Activated CD4-positive, alpha-beta T cell treated with anti-CD3 and anti-CD28 coated beads, Interleukin-2, amount 50 U/mL, for 48 hours (primary cell): ENCODE data around the gene SLC35C1.
"Not testable (repeated sequence)": the region's sequence is repeated elsewhere in the genome, so short reads cannot be mapped to it uniquely, and the experiment has no call there.

Experiments
- DNase-seq, 2 experiments: peaks; one replicate each; pipeline ENCODE4 v3.0.0-alpha.2; 2020

The SLC35C1 gene

DNA sequence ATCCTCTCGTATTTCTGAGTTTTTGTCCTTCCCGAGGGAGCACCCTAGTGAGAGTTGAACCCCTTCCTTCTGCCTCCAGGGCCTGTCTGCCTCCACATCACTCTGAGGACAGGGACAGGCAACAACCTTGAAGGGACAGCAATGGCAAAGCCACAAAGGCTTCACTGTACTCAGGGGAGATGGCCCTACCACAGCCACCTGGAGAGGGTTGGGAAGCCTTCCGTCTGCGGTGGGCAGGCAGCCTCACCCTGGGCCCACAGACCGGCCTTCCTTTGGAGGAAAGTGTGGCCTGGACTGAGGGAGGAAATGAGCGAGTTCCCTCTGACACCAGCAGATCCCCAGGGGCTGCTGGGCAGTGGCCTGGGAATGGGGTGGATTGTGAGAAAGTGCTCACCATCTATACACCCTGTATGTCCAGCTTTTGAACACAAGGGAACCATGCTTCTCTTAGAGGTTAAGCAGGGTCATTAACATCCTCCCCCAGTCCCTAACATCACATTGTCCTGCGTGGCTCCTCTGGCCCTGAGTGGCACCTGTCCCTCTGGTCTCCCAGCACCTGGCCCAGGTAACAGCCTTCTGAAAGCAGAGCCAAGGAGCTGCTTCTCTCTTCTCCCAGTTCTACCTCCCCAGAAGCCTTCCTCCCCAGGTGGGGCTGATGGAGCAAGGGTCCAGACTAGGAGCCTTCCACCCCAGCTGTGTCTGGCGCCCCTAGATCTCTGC is 6.8 kb downstream of the SLC35C1 start:
- DNase-seq, result no peak

DNA sequence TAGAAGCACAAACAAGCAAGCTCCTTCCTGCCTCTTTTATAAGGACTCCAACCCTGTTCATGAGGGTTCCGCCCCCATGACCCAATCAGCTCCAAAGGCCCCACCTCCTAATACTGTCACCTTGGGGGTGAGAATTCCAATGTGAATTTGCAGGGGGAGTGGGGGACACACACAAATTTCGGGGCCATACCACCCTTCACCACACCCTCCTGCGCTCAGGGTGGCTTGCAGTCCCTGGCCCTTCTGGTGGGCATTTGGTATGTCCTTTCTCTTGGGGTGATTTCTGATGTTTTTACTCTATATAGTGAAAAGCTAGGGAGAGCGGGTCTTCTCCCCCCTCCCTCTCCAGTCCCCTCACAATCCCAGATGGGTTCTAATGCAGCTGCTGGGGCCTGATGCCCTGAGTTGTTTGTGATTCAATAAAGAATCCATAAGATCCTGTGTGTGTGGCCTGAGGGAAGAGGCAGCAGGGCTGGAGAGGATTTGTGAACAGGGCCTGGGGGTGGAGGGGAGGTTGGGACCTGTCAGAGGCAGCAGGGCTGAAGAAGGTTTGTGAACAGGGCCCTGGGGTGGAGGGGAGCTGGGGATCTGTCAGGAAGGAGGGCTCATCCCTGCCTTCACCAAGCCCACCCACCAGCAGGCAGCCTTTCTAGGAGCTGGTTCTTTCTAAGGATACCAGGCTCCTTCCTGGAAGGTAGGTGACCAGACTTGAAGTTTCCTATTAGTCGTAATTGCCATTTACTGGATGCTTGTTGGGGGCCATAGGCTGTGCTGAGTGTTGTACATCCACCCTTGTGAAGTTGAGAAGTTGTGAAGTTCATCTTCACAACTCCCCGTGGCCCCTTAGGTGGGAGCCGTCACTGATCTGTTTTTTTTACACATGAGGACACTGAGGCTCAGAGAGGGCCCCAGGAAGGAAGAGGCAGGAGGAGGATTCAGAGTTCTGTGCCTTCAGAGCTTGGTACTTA is 7.9 kb downstream of the SLC35C1 start:
- DNase-seq, result no peak

DNA sequence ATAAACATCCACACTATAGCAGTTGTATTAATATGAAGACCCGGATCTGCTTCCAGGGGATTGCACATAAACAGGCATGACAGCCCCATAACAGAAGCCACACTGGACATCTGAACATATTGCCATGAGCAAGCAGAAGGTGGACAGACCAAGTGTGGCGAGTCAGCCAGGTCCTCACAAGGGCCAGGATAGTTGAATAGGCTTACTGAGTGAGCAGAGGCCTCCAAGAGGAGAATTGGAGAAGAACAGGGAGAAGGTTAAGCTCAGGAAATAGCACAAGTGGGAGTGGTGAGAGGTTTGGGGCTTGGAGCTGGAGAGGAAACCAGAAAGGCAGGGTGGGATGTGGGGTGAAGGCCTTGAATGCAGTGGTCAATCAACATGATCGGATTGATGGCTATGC is 10.8 kb downstream of the SLC35C1 start:
- no peak for DNase-seq

DNA sequence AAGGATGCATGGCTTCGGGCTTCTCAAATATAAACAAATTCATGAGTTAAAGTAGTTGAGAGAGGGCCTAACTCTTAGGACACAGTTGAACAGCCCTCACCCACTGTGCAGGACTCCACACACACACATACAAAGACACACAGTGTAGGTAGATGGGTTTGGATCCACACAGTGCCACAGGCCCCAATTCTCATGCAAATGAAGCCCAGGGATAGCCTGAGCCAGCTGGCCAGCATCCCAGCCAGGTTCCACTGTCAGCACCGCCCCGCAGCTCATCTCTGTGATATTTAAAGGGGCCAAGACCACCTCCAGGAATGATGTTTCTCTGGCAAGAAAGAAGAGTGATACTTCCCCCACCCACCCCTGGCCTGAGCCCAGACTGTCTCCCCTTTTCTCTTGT is 11.7 kb downstream of the SLC35C1 start:
- no peak for DNase-seq

DNA sequence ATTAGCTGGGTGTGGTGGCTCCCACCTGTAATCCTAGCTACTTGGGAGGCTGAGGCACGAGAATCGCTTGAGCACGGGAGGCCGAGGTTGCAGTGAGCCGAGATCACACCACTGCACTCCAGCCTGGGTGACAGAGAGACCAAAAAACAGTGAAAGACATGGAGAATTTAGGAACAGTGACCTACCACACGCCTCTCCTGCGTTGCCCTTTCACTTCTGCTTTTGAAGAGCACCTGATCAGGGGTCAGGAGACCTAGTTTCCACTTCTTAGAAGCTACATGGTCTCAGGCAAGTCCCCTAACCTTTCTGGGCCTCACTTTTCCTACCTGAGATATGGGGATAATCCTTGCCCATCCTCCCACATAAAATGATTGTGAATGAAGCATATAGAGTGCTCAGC is 12.2 kb downstream of the SLC35C1 start:
- DNase-seq, result no peak

DNA sequence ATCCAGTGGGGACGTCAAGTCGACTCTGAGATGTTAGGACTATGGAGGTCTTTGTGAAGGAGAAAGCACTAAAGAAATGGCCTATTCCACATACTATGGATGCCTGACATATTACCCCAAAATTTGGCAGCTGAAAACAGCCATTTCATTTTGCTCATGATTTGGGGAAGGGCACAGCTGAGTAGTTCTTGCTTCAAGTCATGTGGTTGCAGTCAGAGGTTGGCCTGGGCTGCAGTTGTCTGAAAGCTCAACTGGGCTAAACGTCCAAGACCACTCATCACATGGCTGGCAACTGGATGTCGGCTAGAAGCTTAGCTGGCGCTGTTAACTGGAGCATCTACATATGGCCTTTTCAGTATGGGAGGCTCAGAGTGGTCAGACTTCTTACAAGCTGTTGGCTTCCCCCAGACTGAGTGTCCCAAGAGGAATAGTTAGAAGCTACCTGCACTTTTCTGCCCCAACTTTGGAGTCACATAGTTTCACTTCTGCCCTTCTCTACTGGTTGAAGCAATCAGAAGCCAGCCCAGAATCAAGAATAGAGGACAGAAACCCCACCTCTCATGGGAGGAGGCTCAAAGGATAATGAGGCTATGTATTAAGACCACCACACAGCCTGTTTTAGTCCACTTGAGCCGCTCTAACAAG is 14.1 kb downstream of the SLC35C1 start:
- DNase-seq, result no peak

DNA sequence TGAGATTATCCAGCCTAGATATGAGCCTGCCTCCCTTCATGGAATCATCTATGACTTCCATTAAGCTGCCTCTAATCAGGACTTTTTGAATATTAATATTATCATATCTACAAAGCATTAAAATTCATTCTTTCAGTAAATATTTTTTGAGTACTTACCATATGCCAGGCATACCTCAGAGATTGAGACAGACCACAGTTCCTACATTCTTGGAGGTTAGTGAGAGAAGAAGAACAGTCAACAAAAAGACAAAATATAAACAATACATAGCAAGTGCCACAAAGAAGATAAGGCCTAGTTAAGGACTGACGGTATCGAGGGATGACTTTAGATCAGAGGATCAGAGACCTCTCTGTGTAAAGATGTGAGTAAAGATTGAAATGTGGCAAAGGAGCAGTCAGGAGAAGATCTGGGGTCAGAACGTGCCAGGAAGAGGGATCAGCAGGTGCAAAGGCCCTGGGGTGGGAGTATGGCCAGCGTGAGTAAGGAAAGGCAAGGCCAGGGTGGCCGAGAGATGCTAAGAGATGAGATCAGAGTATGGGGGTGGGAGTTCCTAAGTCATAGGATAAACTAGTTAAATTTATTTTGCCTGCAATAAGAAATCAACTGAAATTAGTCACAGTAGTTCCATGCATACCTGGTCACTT is 15.4 kb downstream of the SLC35C1 start:
- no peak for DNase-seq

DNA sequence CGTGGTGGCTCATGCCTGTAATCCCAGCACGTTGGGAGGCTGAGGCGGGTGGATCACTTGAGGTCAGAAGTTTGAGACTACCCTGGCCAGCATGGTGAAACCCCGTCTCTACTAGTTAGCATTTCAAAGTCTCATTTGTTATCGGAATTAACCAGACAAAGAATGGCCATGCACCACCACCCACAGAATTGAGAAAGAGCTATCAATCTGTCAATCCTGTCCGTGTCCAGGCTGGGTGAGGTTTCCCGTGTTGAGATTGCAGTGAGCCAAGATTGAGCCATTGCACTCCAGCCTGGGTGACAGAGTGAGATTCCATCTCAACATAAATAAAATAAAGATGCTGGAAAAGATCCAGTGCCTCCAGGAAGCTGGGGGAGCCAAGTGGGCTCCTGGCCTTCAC is 21.5 kb downstream of the SLC35C1 start:
- DNase-seq, result not testable (repeated sequence)

DNA sequence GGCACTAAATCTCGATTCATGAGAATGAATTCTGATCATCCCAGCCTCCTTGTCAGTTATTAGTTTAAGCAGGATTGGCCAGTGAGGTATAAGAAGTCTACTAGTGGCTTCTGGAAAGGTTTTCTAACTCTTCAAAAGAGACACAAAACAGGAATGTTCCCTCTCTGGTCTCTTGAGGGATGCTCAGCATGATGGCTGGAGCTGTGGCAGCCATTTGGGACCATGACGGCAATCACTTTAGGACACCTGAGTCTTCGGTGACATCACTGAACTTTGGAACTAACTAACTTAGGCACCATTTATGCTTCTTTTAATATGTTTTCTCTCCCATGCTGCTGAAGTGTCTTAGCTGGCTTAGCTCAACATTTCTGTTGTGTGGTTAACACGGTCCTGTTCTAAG is 22.2 kb downstream of the SLC35C1 start:
- no peak for DNase-seq

DNA sequence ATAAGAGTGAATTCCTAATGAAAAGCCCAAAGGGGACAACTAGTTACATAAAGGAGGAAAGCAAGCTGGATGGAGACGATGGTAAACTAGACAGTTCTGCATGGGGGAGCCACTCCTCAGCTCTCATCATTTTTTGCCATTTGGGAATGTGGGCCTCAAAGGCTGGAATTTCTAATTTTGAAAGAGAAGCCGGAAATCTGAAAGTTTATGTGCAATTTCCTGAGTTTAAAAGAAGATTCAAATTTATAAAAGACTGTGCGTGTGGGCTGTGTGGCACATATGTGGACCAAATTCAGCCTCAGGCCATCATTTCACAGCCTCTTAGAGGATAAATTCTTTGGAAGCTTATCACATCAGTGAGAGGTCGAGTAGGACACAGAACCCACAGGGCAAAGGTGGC is 24.0 kb downstream of the SLC35C1 start:
- DNase-seq, result no peak

DNA sequence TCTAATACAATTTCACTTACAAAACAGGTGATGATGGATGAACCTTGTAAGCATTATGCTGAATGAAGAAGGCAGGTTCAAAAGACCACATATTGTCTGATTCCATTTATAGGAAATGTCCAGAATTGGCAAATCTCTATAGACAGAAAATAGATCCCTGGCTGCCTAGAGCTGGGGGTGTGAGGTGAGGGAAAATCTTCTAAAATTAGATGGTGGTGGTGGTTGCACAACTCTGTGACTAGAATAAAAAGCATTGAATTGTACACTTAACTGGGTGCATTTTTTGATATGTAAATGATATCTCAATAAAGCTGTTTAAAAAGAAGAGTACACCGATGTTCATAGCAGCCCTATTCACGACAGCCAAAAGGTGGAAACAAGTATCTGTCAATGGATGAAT is 25.6 kb downstream of the SLC35C1 start:
- DNase-seq, result no peak

DNA sequence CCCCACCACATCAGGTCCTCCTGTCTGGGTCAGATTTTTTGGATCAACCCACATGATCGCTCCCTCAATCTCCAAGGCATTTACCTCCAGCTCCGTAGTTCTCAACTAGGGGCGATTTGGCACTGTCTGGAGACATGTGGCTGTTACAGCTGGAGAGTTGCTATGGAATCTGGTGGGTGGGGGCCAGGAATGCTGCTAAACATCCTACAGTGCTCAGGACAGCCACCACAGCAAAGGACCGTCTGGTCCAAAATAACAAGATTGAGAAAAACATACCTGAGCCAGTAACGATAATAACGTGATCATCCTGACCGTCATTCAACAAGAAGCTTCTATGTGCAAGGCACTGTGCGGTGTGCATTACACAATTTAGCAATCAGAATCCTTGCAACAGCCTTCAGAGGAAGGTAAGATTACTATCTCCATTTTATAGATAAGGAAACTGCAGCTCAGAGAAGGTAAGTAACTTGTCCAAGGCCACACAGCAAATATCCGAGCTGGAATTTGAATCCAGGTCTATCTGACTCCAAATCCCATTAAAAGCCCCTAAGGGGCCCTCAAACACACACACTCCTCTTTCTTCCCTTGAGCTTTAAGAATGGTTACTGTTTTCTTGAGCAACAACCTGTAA is 28.0 kb downstream of the SLC35C1 start:
- no peak for DNase-seq

DNA sequence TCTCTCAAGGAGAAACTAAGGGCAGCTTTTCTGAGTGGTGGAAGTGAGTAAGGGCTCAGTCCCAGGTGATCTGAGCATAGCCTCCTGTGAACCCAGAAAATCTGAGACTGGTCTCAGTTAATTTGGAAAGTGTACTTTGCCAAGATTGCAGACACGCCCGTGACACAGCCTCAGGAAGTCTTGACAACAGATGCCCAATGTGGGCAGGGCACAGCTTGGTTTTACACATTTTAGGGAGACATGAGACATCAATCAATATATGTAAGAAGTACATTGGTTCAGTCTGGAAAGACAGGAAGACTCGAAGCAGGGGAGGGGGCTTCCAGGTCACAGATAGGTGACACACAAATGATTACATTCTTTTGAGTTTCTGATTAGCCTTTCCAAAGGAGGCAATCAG is 28.8 kb downstream of the SLC35C1 start:
- DNase-seq, result no peak

DNA sequence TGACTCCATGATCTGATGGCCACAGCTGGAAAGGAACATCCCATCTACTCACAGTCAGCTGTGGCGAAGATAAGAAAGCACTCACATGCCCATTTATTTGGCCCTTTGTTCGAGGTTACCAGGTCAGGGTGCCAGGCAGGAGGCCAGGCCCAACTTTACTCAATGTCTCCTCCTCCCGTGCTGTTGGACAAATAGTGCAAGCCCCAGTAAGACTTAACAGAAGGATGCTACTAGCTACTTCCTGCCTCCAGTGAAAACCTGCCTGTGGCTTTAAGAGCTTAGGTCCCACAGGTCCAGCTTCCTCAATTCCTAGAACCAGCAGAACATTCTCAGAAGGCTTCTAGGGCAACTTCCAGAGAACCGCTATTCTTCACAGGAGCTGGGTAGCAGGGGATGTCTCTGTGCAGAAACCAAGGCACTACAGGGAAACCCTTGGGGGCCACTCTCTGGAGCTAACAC is 29.4 kb downstream of the SLC35C1 start:
- peak in 1 of 2 experiments; percentile 14 for DNase-seq

DNA sequence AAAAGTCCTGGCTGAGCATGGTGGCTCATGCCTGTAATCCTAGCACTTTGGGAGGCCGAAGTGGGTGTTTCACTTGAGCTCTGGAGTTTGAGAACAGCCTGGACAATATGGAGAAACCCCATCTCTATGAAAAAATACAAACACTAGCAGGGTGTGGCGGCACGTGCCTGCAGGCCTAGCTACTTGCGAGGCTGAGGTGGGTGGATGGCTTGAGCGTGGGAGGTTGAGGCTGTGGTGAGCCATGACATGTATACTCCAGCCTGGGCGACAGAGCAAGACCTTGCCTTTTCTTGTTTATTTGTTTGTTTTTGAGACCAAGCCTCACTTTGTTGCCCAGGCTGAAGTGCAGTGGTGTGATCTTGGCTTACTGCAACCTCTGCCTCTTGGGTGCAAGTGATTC is 34.3 kb downstream of the SLC35C1 start:
- no peak for DNase-seq

DNA sequence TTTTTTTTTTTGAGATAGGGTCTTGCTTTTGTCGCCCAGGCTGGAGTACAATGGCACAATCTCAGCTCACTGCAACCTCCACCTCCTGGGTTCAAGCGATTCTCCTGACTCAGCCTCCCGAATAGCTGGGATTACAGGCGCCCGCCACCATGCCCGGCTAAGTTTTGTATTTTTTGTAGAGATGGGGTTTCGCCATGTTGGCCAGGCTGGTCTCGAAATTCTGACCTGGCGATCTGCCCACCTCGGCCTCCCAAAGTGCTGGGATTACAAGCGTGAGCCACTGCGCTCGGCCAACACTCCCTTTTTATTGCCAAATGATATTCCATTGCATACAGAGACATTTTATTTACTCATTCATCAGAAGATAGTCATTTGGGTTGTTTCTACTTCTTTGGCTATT is 35.3 kb downstream of the SLC35C1 start:
- DNase-seq, result not testable (repeated sequence)

DNA sequence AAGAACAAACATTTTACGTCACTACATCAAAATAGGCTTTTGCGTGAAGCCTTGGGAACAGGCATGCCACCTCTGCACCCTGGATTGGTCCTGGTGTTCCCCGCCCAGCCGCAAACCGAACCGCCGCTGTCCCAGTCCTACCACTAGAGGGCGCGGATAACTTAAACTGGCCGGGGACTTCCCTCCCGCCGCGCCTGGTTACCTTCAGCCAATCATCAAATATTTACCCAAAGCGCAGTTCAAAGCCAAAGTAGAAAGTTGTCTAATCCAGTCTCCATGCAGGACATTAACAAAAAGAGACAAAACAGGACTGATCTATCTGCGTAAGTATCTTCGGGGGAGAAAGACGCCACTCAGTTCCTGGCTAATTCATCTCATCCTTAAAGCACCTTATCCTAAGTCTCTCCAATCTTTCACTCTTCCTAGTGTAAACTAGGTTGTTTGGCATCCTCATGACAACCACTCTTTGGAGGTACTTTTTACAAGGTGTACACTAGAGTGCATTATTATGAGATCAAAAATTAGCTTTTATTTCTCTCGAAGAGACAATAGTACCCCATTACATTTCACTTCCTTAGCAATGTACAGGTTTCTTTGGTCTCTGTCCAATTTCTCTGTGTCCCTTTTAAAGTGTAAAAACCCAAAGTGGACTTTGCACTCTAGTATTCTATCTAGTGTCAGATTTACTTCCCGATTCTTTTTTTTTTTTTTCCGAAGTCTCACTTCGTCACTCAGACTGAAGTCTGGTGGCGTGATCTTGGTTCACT is 38.4 kb downstream of the SLC35C1 start:
- DNase-seq, result peak; percentile 88 to 92

DNA sequence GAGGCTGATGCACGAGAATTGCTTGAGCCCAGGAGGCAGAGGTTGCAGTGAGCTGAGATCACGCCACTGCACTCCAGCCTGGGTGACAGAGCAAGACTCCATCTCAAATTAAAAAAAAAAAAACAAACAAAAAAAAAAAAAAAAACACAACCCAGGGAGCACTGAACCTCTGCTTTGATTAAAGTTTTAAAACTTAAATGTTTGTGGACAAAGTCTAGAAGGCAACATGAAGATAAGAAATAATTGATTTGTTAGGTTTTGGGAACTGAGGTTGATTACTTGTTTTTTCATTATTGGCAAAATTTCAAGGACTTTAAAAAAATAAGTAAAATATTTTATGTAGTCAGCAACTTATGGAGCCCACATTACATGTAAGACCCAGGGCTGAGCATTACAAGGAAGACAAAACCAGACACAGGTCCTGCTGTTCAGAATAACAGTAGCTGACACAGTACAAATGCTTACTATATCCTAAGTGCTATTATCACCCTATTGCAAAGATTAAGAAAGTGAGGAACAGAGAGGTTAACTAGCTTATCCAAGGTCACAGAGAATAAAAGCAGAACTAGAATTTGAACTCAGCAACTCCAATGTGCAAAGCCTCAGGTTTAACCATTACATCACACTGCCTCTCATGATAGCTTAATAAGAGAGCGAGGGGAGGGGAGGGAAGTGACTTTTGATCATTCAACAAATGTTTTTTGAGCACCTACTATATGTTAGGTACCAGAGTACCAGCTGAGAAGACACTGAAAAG is 40.1 kb downstream of the SLC35C1 start:
- no peak for DNase-seq

DNA sequence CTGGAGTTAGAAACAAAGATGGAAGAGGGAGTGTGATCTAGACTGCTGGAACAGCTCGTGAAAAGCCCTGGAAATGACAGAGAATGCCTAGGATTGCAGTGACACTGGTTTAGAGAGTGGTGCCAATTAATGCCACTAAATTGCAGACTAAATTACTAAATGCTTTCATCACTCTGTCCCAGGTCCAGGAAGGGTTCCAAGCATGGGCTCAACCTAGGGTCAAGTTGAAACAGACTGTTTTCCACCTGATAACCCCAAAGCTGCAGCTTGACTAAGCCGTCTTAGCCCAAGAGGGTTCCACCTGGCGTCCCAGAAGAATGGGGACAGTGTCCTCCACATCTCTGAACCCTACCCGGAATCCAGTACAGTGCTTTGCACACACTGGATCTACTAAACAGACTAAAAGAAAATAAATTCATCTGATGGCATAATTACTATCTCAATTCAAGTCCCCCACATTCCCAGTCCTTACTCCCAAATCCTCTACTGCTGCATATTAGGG is 41.3 kb downstream of the SLC35C1 start:
- DNase-seq, result no peak
